WTC11 (cell line): ENCODE measurements around the gene COLGALT1. TPM values are rescaled to one million over a fixed set of nuclear protein-coding genes. Genes with fewer than 3 reads are reported as not detected.

ENCODE experiments used
- ATAC-seq: fragments of 200-7000 bp; cut with Tn5 transposase; 2 replicates; pipeline ENCODE4 v1.10.0; 2021; ENCODE audit warnings: mild to moderate bottlenecking, moderate library complexity
- CTCF ChIA-PET: fragments of 300-600 bp; sonication (Branson Sonifier 250); formaldehyde crosslinking; loops from one replicate; lab custom pipeline; 2021; ENCODE audit warnings: antibody characterized with exemption; lab: Charles Lee
- POLR2A ChIA-PET: fragments of 350-600 bp; sonication (Branson Sonifier 250); formaldehyde crosslinking; loops from one replicate; lab custom pipeline; 2021; ENCODE audit warnings: antibody characterized with exemption; lab: Charles Lee
- DNase-seq: peaks from one replicate; pipeline ENCODE4 v3.0.0; 2021; ENCODE audit warnings: low spot score
- H3K27ac Mint-ChIP-seq: 2 replicates; pipeline ENCODE4 v1.8.0; 2021; ENCODE audit warnings: mixed read lengths
- H3K27me3 Mint-ChIP-seq: 2 replicates; pipeline ENCODE4 v1.8.0; 2021; ENCODE audit warnings: low read depth, mild to moderate bottlenecking, moderate library complexity, mixed read lengths
- H3K36me3 Mint-ChIP-seq: 2 replicates; pipeline ENCODE4 v1.8.0; 2021; ENCODE audit warnings: mixed read lengths
- H3K4me1 Mint-ChIP-seq: 2 replicates; pipeline ENCODE4 v1.8.0; 2022; ENCODE audit warnings: mixed read lengths
- H3K4me3 Mint-ChIP-seq: 2 replicates; pipeline ENCODE4 v1.8.0; 2021; ENCODE audit warnings: mild to moderate bottlenecking, moderate library complexity, mixed read lengths
- H3K9me3 Mint-ChIP-seq: 2 replicates; pipeline ENCODE4 v1.8.0; 2021; ENCODE audit warnings: mixed read lengths
- ATF3 ChIP-seq: sonication (generic); formaldehyde crosslinking; conservative IDR thresholded peaks from 2 replicates; pipeline ENCODE4 v1.8.1; 2022; ENCODE audit warnings: mild to moderate bottlenecking, missing genetic modification reagents
- ETV6 ChIP-seq: sonication (generic); formaldehyde crosslinking; IDR thresholded peaks from 2 replicates; pipeline ENCODE4 v1.8.1; 2022; ENCODE audit warnings: mild to moderate bottlenecking, missing genetic modification reagents
- FOXJ3 ChIP-seq: sonication (generic); formaldehyde crosslinking; IDR thresholded peaks from 2 replicates; pipeline ENCODE4 v1.9.0; 2021; ENCODE audit warnings: missing genetic modification reagents, mild to moderate bottlenecking, borderline replicate concordance
- NR2C2 ChIP-seq: sonication (generic); formaldehyde crosslinking; IDR thresholded peaks from 2 replicates; pipeline ENCODE4 v1.8.0; 2022; ENCODE audit warnings: mild to moderate bottlenecking, missing genetic modification reagents
- OVOL2 ChIP-seq: fragments of 250-450 bp; sonication (Bioruptor Pico); IDR thresholded peaks from 2 replicates; pipeline ENCODE4 v1.9.0; 2021; ENCODE audit warnings: mild to moderate bottlenecking, borderline replicate concordance
- RELA ChIP-seq: sonication (generic); formaldehyde crosslinking; IDR thresholded peaks from 2 replicates; pipeline ENCODE4 v1.8.1; 2022; ENCODE audit warnings: missing genetic modification reagents, mild to moderate bottlenecking, borderline replicate concordance
- SMAD3 ChIP-seq: sonication (generic); formaldehyde crosslinking; IDR thresholded peaks from 2 replicates; pipeline ENCODE4 v1.8.0; 2022; ENCODE audit warnings: missing genetic modification reagents, mild to moderate bottlenecking, borderline replicate concordance
- SOX15 ChIP-seq: fragments of 250-450 bp; sonication (Bioruptor Pico); IDR thresholded peaks from 2 replicates; pipeline ENCODE4 v1.9.0; 2021; ENCODE audit warnings: mild to moderate bottlenecking
- STAT6 ChIP-seq: sonication (generic); formaldehyde crosslinking; conservative IDR thresholded peaks from 2 replicates; pipeline ENCODE4 v1.8.1; 2023; ENCODE audit warnings: mild to moderate bottlenecking, low read depth, missing genetic modification reagents, moderate library complexity
- ZBTB21 ChIP-seq: sonication (generic); formaldehyde crosslinking; IDR thresholded peaks from 2 replicates; pipeline ENCODE4 v1.8.1; 2023; ENCODE audit warnings: mild to moderate bottlenecking, missing genetic modification reagents, borderline replicate concordance
- ZNF121 ChIP-seq: sonication (generic); formaldehyde crosslinking; IDR thresholded peaks from 2 replicates; pipeline ENCODE4 v1.8.0; 2023; ENCODE audit warnings: missing genetic modification reagents
- ZNF317 ChIP-seq: sonication (generic); formaldehyde crosslinking; IDR thresholded peaks from 2 replicates; pipeline ENCODE4 v1.8.1; 2023; ENCODE audit warnings: low read depth, mild to moderate bottlenecking, moderate library complexity, missing genetic modification reagents, borderline replicate concordance
- ZNF416 ChIP-seq: fragments of 250-450 bp; sonication (Bioruptor Pico); IDR thresholded peaks from 2 replicates; pipeline ENCODE4 v1.9.0; 2021; ENCODE audit warnings: mild to moderate bottlenecking, inconsistent platforms
- ZNF512 ChIP-seq: sonication (generic); formaldehyde crosslinking; IDR thresholded peaks from 2 replicates; pipeline ENCODE4 v1.8.1; 2022; ENCODE audit warnings: missing genetic modification reagents, borderline replicate concordance
- total RNA-seq: library from RNA; stranded (reverse); gene quantifications from 3 replicates; pipeline ENCODE4 v1.2.3, GENCODE V29; 2021
- TF ChIP-seq, protein P1 (sequence below): sonication (generic); formaldehyde crosslinking; IDR thresholded peaks from 2 replicates; pipeline ENCODE4 v1.8.0; 2023; ENCODE audit warnings: missing genetic modification reagents, mild to moderate bottlenecking, borderline replicate concordance
- TF ChIP-seq, protein P2 (sequence below): fragments of 250-450 bp; sonication (Bioruptor Pico); IDR thresholded peaks from 2 replicates; pipeline ENCODE4 v1.8.0; 2021; ENCODE audit warnings: mild to moderate bottlenecking

The COLGALT1 gene
- total RNA-seq, 1 experiment from 2014 or later, result 54.0 TPM

GRCh38 chr19:17617807-17618192, 62.4 kb downstream of the COLGALT1 start:
- CTCF ChIA-PET, result interaction anchor here (1.7 to 1.8 kb wide), 2 partner anchors 12 to 38 kb away, joined by 4 read pairs; no protein-coding TSS in a partner anchor

More at GRCh38 chr19:17617807-17618192, 62.4 kb downstream of the COLGALT1 start:
- peaks cover 37% of the 10 kb centered on the region for H3K36me3 Mint-ChIP-seq
- DNase-seq (no peak), ATAC-seq (no peak)
- no peak for TF ChIP-seq ZNF512
- no peak for TF ChIP-seq ZBTB21 (CRISPR knock-in tag)
- TF ChIP-seq ZNF416 (CRISPR knock-in tag), result no peak
- TF ChIP-seq, protein P1, sequence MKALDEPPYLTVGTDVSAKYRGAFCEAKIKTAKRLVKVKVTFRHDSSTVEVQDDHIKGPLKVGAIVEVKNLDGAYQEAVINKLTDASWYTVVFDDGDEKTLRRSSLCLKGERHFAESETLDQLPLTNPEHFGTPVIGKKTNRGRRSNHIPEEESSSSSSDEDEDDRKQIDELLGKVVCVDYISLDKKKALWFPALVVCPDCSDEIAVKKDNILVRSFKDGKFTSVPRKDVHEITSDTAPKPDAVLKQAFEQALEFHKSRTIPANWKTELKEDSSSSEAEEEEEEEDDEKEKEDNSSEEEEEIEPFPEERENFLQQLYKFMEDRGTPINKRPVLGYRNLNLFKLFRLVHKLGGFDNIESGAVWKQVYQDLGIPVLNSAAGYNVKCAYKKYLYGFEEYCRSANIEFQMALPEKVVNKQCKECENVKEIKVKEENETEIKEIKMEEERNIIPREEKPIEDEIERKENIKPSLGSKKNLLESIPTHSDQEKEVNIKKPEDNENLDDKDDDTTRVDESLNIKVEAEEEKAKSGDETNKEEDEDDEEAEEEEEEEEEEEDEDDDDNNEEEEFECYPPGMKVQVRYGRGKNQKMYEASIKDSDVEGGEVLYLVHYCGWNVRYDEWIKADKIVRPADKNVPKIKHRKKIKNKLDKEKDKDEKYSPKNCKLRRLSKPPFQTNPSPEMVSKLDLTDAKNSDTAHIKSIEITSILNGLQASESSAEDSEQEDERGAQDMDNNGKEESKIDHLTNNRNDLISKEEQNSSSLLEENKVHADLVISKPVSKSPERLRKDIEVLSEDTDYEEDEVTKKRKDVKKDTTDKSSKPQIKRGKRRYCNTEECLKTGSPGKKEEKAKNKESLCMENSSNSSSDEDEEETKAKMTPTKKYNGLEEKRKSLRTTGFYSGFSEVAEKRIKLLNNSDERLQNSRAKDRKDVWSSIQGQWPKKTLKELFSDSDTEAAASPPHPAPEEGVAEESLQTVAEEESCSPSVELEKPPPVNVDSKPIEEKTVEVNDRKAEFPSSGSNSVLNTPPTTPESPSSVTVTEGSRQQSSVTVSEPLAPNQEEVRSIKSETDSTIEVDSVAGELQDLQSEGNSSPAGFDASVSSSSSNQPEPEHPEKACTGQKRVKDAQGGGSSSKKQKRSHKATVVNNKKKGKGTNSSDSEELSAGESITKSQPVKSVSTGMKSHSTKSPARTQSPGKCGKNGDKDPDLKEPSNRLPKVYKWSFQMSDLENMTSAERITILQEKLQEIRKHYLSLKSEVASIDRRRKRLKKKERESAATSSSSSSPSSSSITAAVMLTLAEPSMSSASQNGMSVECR, result no peak
- TF ChIP-seq ETV6 (CRISPR knock-in tag), result no peak
- no peak for TF ChIP-seq NR2C2 (CRISPR knock-in tag)
- no peak for TF ChIP-seq OVOL2 (CRISPR knock-in tag)
- no peak for TF ChIP-seq ZNF317 (CRISPR knock-in tag)
- no peak for TF ChIP-seq ATF3
- no peak for TF ChIP-seq SMAD3
- TF ChIP-seq, protein P2, sequence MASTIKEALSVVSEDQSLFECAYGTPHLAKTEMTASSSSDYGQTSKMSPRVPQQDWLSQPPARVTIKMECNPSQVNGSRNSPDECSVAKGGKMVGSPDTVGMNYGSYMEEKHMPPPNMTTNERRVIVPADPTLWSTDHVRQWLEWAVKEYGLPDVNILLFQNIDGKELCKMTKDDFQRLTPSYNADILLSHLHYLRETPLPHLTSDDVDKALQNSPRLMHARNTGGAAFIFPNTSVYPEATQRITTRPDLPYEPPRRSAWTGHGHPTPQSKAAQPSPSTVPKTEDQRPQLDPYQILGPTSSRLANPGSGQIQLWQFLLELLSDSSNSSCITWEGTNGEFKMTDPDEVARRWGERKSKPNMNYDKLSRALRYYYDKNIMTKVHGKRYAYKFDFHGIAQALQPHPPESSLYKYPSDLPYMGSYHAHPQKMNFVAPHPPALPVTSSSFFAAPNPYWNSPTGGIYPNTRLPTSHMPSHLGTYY (CRISPR knock-in tag), result no peak
- TF ChIP-seq SOX15 (CRISPR knock-in tag), result no peak
- no peak for TF ChIP-seq STAT6 (CRISPR knock-in tag)
- no peak for TF ChIP-seq FOXJ3 (CRISPR knock-in tag)
- no peak for TF ChIP-seq RELA (CRISPR knock-in tag)
- no peak for TF ChIP-seq ZNF121 (CRISPR knock-in tag)
- H3K27ac Mint-ChIP-seq, result 0 out of 2 replicates have a peak overlapping the region, but pooled peaks have one; percentile 48
- H3K4me1 Mint-ChIP-seq, result peaks cover 9% of the 10 kb centered on the region
- no peak overlapping the region for H3K4me3 Mint-ChIP-seq
- peaks cover 4% of the 10 kb centered on the region for H3K9me3 Mint-ChIP-seq
- H3K27me3 Mint-ChIP-seq, result no peaks in the 10 kb centered on the region
- POLR2A ChIA-PET, result interaction anchor here (0.6 kb wide), 1 partner anchor 156 kb away, joined by 3 read pairs; no protein-coding TSS in a partner anchor
